ENCODE measurements around the gene FAM136A. TPM values are rescaled to one million over a fixed set of nuclear protein-coding genes. Genes with fewer than 3 reads are reported as not detected.

Gene FAM136A
- total RNA-seq, 1 donor from 2014 or later, result 21.7 TPM

DNA sequence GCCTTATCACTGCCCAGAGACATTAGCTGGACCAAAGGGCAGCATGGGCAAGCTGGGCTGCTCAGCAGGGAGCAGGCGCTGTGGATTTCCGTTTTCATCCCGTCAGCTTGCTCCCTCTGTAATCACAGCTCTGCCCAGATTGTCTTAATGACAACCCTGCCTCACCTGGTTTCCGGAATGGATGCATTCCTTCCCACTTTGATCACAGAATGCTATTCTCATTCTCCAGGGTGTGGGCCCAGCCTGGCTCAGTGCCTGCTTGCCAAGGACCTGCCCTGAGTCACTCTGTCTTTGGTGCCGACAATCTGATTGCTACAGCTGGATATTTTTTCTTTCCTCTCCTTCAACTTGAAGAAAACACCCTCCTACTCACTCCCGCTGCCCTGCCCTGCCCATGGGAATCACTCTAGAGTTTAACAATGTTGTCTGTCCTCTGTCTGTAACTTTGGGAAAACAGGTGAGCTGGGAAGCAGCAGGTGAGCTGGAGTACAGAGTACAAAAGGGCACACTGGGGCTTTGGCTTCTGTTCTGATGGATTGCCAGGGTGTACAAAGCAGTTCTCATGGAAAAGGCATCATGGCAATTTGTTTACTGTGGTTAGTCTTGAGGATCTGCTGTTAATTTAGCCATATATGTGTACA, 27.2 kb upstream of the FAM136A start:
- Histone ChIP-seq H3K36me3 (no peaks in the 10 kb centered on the region), H3K4me3 (no peak overlapping the region), H3K27ac (peak overlapping the region; percentile 38), H3K9me3 (no peaks in the 10 kb centered on the region), H3K27me3 (no peaks in the 10 kb centered on the region), H3K4me1 (no peaks in the 10 kb centered on the region)
- ATAC-seq, result peak; percentile 91
- peak; percentile 83 for DNase-seq
- TF ChIP-seq, protein P1, sequence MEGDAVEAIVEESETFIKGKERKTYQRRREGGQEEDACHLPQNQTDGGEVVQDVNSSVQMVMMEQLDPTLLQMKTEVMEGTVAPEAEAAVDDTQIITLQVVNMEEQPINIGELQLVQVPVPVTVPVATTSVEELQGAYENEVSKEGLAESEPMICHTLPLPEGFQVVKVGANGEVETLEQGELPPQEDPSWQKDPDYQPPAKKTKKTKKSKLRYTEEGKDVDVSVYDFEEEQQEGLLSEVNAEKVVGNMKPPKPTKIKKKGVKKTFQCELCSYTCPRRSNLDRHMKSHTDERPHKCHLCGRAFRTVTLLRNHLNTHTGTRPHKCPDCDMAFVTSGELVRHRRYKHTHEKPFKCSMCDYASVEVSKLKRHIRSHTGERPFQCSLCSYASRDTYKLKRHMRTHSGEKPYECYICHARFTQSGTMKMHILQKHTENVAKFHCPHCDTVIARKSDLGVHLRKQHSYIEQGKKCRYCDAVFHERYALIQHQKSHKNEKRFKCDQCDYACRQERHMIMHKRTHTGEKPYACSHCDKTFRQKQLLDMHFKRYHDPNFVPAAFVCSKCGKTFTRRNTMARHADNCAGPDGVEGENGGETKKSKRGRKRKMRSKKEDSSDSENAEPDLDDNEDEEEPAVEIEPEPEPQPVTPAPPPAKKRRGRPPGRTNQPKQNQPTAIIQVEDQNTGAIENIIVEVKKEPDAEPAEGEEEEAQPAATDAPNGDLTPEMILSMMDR (IDR thresholded peaks at IDR 0.05), result no peak
- intact Hi-C loops (cut with DNase I), result no loop called here

DNA sequence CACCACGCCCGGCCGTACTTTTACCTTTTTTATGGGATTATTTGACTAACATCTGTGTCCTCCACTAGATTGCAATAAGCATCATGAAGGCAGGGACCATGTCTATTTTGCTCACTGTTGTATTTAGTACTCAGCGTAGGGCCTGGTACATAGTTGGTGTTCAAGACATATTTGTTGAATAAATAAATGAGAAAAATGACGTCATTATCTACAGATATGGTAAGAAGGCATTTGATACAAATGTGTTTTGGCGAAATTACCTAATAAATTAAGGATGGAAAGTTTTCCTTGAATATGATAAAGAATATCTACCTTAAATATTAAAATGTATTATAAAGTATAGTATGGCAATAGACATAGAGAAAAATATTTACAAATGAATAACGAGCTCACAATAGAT, 24.0 kb upstream of the FAM136A start:
- no peak overlapping the region for H3K27ac ChIP-seq
- DNase-seq (no peak), ATAC-seq (no peak)
- no peaks in the 10 kb centered on the region for H3K27me3 ChIP-seq
- TF ChIP-seq, protein P1 (IDR thresholded peaks at IDR 0.05), result no peak
- H3K36me3 ChIP-seq, result no peaks in the 10 kb centered on the region
- H3K4me3 ChIP-seq, result no peak overlapping the region
- intact Hi-C loops (cut with DNase I), result no loop called here
- H3K9me3 ChIP-seq, result no peaks in the 10 kb centered on the region
- no peaks in the 10 kb centered on the region for H3K4me1 ChIP-seq

DNA sequence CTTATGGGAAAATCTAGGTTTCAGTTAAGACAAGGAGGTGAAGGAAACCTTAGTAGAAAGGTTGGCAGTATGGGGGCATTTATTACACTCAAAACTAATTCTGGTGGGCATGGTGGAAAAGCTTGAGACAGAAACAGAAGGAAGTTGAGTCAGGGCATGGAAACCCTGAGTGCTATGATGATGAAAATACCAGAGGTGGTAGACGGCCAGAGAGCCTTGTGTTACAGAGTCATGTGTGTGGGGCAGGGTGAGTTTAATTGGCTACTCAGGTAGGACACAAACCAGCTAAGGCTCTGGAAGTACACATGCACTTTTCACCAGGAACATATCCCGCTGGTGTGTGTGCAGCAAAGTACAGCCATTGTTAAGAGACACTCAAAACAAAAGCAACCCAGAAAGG, 20.7 kb upstream of the FAM136A start:
- intact Hi-C loops (cut with DNase I), result no loop called here
- H3K36me3 ChIP-seq, result no peaks in the 10 kb centered on the region
- TF ChIP-seq, protein P1 (IDR thresholded peaks at IDR 0.05), result no peak

DNA sequence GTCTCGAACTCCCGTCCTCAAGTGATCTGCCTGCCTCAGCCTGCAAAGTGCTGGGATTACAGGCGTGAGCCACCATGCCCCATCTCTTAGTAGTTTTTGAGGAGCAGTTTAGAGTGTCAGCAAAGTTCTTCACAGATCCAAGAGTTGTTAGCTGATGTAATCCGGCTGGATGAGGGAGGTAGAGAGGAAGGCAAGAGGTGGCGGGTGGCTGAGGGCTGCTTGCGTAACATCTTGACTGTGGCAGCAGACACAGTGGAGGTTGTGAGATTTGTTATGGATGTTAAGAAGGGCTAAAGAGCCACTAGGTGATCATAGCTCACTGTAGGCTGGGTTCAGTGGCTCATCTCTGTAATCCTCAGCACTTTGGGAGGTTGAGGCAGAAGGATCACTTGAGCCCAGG, 19.5 kb upstream of the FAM136A start:
- ATAC-seq, result peak; percentile 84
- peak; percentile 77 for DNase-seq

More for the DNA sequence above, 20.7 kb upstream of the FAM136A start:
- DNase-seq, result no peak
- Histone ChIP-seq H3K27ac (no peak overlapping the region), H3K9me3 (no peaks in the 10 kb centered on the region), H3K4me3 (no peak overlapping the region), H3K4me1 (no peaks in the 10 kb centered on the region), H3K27me3 (no peaks in the 10 kb centered on the region)
- ATAC-seq, result no peak

DNA sequence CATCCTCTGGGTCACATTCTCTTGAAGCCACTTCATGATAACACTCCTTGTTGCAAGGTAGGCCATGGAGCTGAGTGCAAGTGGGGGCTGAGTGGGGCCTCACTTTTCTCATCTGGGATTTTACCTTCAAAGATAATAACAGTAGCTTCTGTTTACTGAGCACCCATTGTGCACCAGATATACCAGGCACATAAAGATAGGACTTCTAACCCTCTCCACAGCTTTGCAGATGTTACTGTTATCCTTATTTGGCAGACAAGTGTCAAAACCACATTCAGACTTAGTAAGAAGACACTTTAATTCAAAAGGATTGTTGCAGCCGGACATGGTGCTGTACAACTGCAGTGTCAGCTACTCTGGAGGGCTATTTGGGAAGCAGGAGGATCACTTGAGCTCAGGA, 12.8 kb upstream of the FAM136A start:
- H3K27me3 ChIP-seq, result peaks cover 9% of the 10 kb centered on the region
- ATAC-seq, result no peak
- no peak overlapping the region for H3K4me3 ChIP-seq
- H3K27ac ChIP-seq, result no peak overlapping the region
- no peaks in the 10 kb centered on the region for H3K36me3 ChIP-seq
- TF ChIP-seq, protein P1 (IDR thresholded peaks at IDR 0.05), result no peak
- no peak for DNase-seq
- intact Hi-C loops (cut with DNase I), result no loop called here
- H3K4me1 ChIP-seq, result no peaks in the 10 kb centered on the region
- H3K9me3 ChIP-seq, result no peaks in the 10 kb centered on the region

More for the DNA sequence above, 19.5 kb upstream of the FAM136A start:
- Histone ChIP-seq H3K27me3 (no peaks in the 10 kb centered on the region), H3K4me3 (no peak overlapping the region), H3K27ac (no peak overlapping the region), H3K36me3 (no peaks in the 10 kb centered on the region), H3K9me3 (no peaks in the 10 kb centered on the region), H3K4me1 (no peaks in the 10 kb centered on the region)
- intact Hi-C loops (cut with DNase I), result no loop called here
- TF ChIP-seq, protein P1 (IDR thresholded peaks at IDR 0.05), result no peak

DNA sequence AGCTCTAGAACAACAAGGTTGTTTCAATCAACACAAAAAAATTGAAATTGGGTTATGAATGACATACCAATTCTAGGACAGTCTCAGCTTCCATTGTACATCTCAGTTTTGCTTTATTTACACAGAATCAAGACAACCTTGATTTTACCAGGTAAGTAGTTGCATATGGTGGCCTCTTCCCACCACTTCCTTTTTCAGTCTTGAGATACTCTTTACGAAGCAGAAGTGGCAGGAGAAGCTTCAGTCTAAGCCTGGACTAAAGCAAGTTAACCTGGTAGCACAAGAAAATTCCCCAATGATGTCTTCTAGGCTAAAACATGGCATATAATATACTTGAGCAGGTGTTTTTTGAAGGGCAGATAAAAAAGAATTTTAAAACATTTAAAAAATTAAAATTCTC, 10.7 kb upstream of the FAM136A start:
- Histone ChIP-seq H3K4me1 (no peaks in the 10 kb centered on the region), H3K4me3 (no peak overlapping the region), H3K27me3 (peaks cover 9% of the 10 kb centered on the region), H3K9me3 (no peaks in the 10 kb centered on the region), H3K27ac (no peak overlapping the region), H3K36me3 (no peaks in the 10 kb centered on the region)
- DNase-seq (no peak), ATAC-seq (no peak)
- intact Hi-C loops (cut with DNase I), result no loop called here
- TF ChIP-seq, protein P1 (IDR thresholded peaks at IDR 0.05), result no peak

Measured in upper lobe of right lung (tissue), 1 donor.